Heart left ventricle (tissue), 16 donors: ENCODE measurements around the gene ORC6. TPM values are rescaled to one million over a fixed set of nuclear protein-coding genes. Genes with fewer than 3 reads are reported as not detected.

Experiments used
- ATAC-seq, 4 donors: fragments of 200-7000 bp; cut with Tn5 transposase; one replicate each; pipeline ENCODE4 v1.9.1; 2020 to 2022; ENCODE audit warnings: moderate library complexity in 4 of 4, mild to moderate bottlenecking in 3 of 4, moderate number of reproducible peaks in 1 of 4
- DNase-seq, 5 donors: peaks; one replicate each; pipeline ENCODE4 v3.0.0-alpha.2; 2020
- H3K27ac ChIP-seq, 12 donors: fragments of 200-600 bp; sonication (generic) in 4 of 12; one replicate each; pipeline versions ENCODE4 v1.5.0 to v1.8.0; 2016 to 2022; ENCODE audit warnings: mild to moderate bottlenecking in 2 of 12
- H3K27me3 ChIP-seq, 9 donors: fragments of 200-600 bp; sonication (generic) in 2 of 9; one replicate each; pipeline versions ENCODE4 v1.5.1 to v1.8.0; 2016 to 2022; ENCODE audit warnings: mild to moderate bottlenecking in 3 of 9
- H3K36me3 ChIP-seq, 9 donors: fragments of 200-600 bp; sonication (generic) in 2 of 9; one replicate each; pipeline versions ENCODE4 v1.5.0 to v1.8.0; 2018 to 2022; ENCODE audit warnings: mild to moderate bottlenecking in 2 of 9
- H3K4me1 ChIP-seq, 12 donors: fragments of 200-600 bp; sonication (generic) in 4 of 12; one replicate each; pipeline versions ENCODE4 v1.5.0 to v1.8.0; 2016 to 2022; ENCODE audit warnings: mild to moderate bottlenecking in 3 of 12
- H3K4me3 ChIP-seq, 12 donors: fragments of 200-600 bp; sonication (generic) in 4 of 12; one replicate each; pipeline versions ENCODE4 v1.5.0 to v1.8.0; 2017 to 2022; ENCODE audit warnings: mild to moderate bottlenecking in 9 of 12, moderate library complexity in 4 of 12
- H3K9me3 ChIP-seq, 12 donors: fragments of 200-600 bp; sonication (generic) in 4 of 12; one replicate each; pipeline versions ENCODE4 v1.5.0 to v1.8.0; 2016 to 2022; ENCODE audit warnings: mild to moderate bottlenecking in 1 of 12
- CTCF ChIP-seq, 12 donors: fragments of 200-600 bp; sonication (generic) in 4 of 12; IDR thresholded peaks; one replicate each; pipeline versions ENCODE4 v1.5.0 to v1.8.0; 2018 to 2022; ENCODE audit warnings: antibody characterized with exemption in 12 of 12, mild to moderate bottlenecking in 5 of 12
- POLR2A ChIP-seq, 2 donors: fragments of 450-650 bp; IDR thresholded peaks; one replicate each; pipeline ENCODE4 v1.6.1; 2017; ENCODE audit warnings: antibody characterized with exemption in 2 of 2, mild to moderate bottlenecking in 2 of 2, moderate library complexity in 2 of 2
- WGBS, 4 donors: extraction: QIAGEN DNeasy Blood & Tissue Kit in 2 of 4; methylation state at CpG; one replicate each; pipeline versions ENCODE4 v1.1.5 to v1.1.7; 2013 to 2018; 5-methylcytosine and 5-hydroxymethylcytosine counted together
- intact Hi-C, 10 donors: fragments of 100-400 bp; cut with DNase I; formaldehyde crosslinking; loops; one replicate each; pipeline versions ENCODE4 v1.11.1 to v1.14.2; 2022
- polyA plus RNA-seq, 2 donors: library from polyadenylated mRNA; stranded (reverse); fragments of 200-250 nt; gene quantifications; one replicate each; pipeline ENCODE4 v1.2.3, GENCODE V29; 2013
- total RNA-seq, 9 donors: library from RNA; depleted of rRNA in 2 of 9; stranded (reverse); fragments of >200 nt in 2 of 9; fragmentation: NEBNext Ultra II Directional in 3 of 9; extraction: Animal tissue kit (Norgen Biotek cat#: 25700) in 3 of 9; gene quantifications; one replicate each; pipeline versions ENCODE4 v1.1.0 to v1.2.4, GENCODE V29; 2016 to 2023
- donor health status: ischemic (EF 13 %, LVEDD 7.1; RV severe dilation, severe dysfunction).
- donor health status: healthy with polysubstance abuse.
- donor health status: DM: no; HTN: yes; CAD: no.
- donor health status: DM: no; HTN: no; CAD: no.
- donor health status: ischemic (EF 25% LVEDD 6.9; RV normal size, moderate dysfunction).
- donor health status: ischemic (EF 25% LVEDD 5.7; RV mildly dilated, moderate dysfunction).
- donor health status: healthy.
- donor health status: DM: yes; HTN: yes; CAD: no.
- donor health status: ischemic (EF 35%, LVEDD 5.7; RV mildly dilated, moderate dysfunction).
- donor health status: nonischemic (EF 11% LVEDD 7.7; RV severe dilation, severe dysfunction).
- donor health status: DM: yes; HTN: yes; CAD: no.
- donor health status: PGD.
- donor health status: ischemic (EF 29% LVEDD 5.4; RV normal size, mild dysfunction).
- donor health status: nonischemic (EF 23%, LVEDD 6.1; RV moderate dilation, normal function).

The ORC6 gene
- total and polyA plus RNA-seq, 11 donors = 1.3 to 4.3 (median 2.5) TPM

GRCh38 chr16:46739934-46740333 lies 50.5 kb downstream of the ORC6 start:
- 15 to 40% (median 30%) methylated on average over 2 of the region's 2 CpGs for WGBS, 4 donors
- intact Hi-C loops = loop anchor here in 2 of 10 donors (10.0 kb wide), 1 partner anchor 45 kb away; no protein-coding TSS in a partner anchor
- H3K27ac ChIP-seq = peak overlapping the region in 8 of 12 donors; percentile 8 to 100 (median 92)

GRCh38 chr16:46743232-46743719 lies 53.8 kb downstream of the ORC6 start:
- H3K9me3 ChIP-seq = no peaks in the 10 kb centered on the region
- H3K36me3 ChIP-seq = peaks cover 0 to 16% (median 4%) of the 10 kb centered on the region in 9 donors
- DNase-seq = peak in 3 of 5 donors; percentile 40 to 81 (median 73)
- peak overlapping the region; percentile 67 to 100 (median 95) for H3K27ac ChIP-seq
- intact Hi-C loops = loop anchor here in 2 of 10 donors (10.0 kb wide), 1 partner anchor 48 kb away; no protein-coding TSS in a partner anchor
- no peaks in the 10 kb centered on the region for H3K27me3 ChIP-seq
- TF ChIP-seq POLR2A (IDR thresholded peaks at IDR 0.05) (no peak), CTCF (IDR thresholded peaks at IDR 0.05) (no peak)
- H3K4me1 ChIP-seq = peaks cover 0 to 46% (median 18%) of the 10 kb centered on the region in 12 donors
- ATAC-seq = peak; percentile 0 to 18 (median 13)
- WGBS, 4 donors = 1 to 9% (median 4%) methylated on average over 10 of the region's 10 CpGs
- H3K4me3 ChIP-seq = peak overlapping the region in 10 of 12 donors; percentile 6 to 77 (median 56)

More at GRCh38 chr16:46739934-46740333, 50.5 kb downstream of the ORC6 start:
- TF ChIP-seq CTCF (IDR thresholded peaks at IDR 0.05) (no peak), POLR2A (IDR thresholded peaks at IDR 0.05) (no peak)
- Histone ChIP-seq H3K4me1 (peaks cover 0 to 63% (median 22%) of the 10 kb centered on the region in 12 donors), H3K27me3 (no peaks in the 10 kb centered on the region), H3K36me3 (peaks cover 0 to 42% (median 5%) of the 10 kb centered on the region in 9 donors), H3K4me3 (no peak overlapping the region), H3K9me3 (no peaks in the 10 kb centered on the region)
- no peak for DNase-seq
- ATAC-seq = no peak

- Histone ChIP-seq H3K4me1 (peaks cover 0 to 51% (median 25%) of the 10 kb centered on the region in 12 donors), H3K4me3 (peak overlapping the region; percentile 21 to 77 (median 60))
- intact Hi-C loops = loop anchor here in 3 of 10 donors (5.0 to 10.0 kb wide), 2 partner anchors 48 to 51 kb away; no protein-coding TSS in a partner anchor
These were observed 56.2 kb downstream of the ORC6 start for GRCh38 chr16:46745617-46746016.

More at GRCh38 chr16:46745617-46746016, 56.2 kb downstream of the ORC6 start:
- H3K27me3 ChIP-seq = no peaks in the 10 kb centered on the region
- no peaks in the 10 kb centered on the region for H3K9me3 ChIP-seq
- no peaks in the 10 kb centered on the region for H3K36me3 ChIP-seq
- DNase-seq = no peak
- H3K27ac ChIP-seq = peak overlapping the region; percentile 81 to 100 (median 96)
- no peak for TF ChIP-seq CTCF (IDR thresholded peaks at IDR 0.05)
- no peak for TF ChIP-seq POLR2A (IDR thresholded peaks at IDR 0.05)
- no peak for ATAC-seq
- 44 to 62% (median 49%) methylated on average over 7 of the region's 7 CpGs for WGBS, 4 donors
